OCI-M2 (cell line): Measurements from ENCODE around the gene SHKBP1.

ENCODE experiments used
- DNase-seq: peaks from one replicate; lab custom pipeline; 2025; ENCODE audit not compliant: unreplicated experiment; lab: John Stamatoyannopoulos, UW

SHKBP1 gene

GRCh38 chr19:40632311-40633036 lies 55.8 kb downstream of the SHKBP1 start:
- no peak for DNase-seq

GRCh38 chr19:40633207-40633606 lies 56.5 kb downstream of the SHKBP1 start:
- DNase-seq: no peak

GRCh38 chr19:40638327-40638726 lies 61.7 kb downstream of the SHKBP1 start:
- DNase-seq: no peak

GRCh38 chr19:40639638-40639982 lies 62.9 kb downstream of the SHKBP1 start:
- DNase-seq: no peak

GRCh38 chr19:40640744-40641143 lies 64.1 kb downstream of the SHKBP1 start:
- DNase-seq: no peak
